SU-DHL-6 (cell line): ENCODE data around the gene KCNK4.
A peak's percentile ranks its signal among the peaks of the same experiment; 100 is the strongest.

Experiments used
- EZH2phosphoT487 ChIP-seq: fragments of 200-600 bp; sonication (generic), shearing (Covaris generic); conservative IDR thresholded peaks from 2 replicates; pipeline ENCODE4 v1.6.1; 2018; ENCODE audit warnings: mild to moderate bottlenecking, antibody characterized with exemption, low read length, moderate library complexity, mixed read lengths
- TF ChIP-seq, protein P1 (sequence below): fragments of 200-600 bp; sonication (generic); IDR thresholded peaks from one replicate; pipeline ENCODE4 v1.5.1; 2017; ENCODE audit warnings: antibody characterized with exemption, mild to moderate bottlenecking, low read length, moderate library complexity; ENCODE audit not compliant: insufficient read depth, poor library complexity, severe bottlenecking

- TF ChIP-seq, protein P1, sequence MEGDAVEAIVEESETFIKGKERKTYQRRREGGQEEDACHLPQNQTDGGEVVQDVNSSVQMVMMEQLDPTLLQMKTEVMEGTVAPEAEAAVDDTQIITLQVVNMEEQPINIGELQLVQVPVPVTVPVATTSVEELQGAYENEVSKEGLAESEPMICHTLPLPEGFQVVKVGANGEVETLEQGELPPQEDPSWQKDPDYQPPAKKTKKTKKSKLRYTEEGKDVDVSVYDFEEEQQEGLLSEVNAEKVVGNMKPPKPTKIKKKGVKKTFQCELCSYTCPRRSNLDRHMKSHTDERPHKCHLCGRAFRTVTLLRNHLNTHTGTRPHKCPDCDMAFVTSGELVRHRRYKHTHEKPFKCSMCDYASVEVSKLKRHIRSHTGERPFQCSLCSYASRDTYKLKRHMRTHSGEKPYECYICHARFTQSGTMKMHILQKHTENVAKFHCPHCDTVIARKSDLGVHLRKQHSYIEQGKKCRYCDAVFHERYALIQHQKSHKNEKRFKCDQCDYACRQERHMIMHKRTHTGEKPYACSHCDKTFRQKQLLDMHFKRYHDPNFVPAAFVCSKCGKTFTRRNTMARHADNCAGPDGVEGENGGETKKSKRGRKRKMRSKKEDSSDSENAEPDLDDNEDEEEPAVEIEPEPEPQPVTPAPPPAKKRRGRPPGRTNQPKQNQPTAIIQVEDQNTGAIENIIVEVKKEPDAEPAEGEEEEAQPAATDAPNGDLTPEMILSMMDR: peak; percentile 100
- TF ChIP-seq EZH2phosphoT487: no peak
Observed at GRCh38 chr11:64304316-64305072, 13.4 kb downstream of the KCNK4 start.
